Activated T-cell treated with anti-CD3 and anti-CD28 coated beads, Interleukin-2, amount 50 U/mL, for 24 hours (primary cell): ENCODE measurements around the gene PLPP3.

Source experiments
- DNase-seq: peaks from one replicate; pipeline ENCODE4 v3.0.0-alpha.2; 2020
- H3K27ac Mint-ChIP-seq: 2 replicates; pipeline ENCODE4 v1.8.0; 2020; ENCODE audit warnings: mild to moderate bottlenecking, mixed read lengths
- H3K27me3 Mint-ChIP-seq: 2 replicates; pipeline ENCODE4 v1.8.0; 2020; ENCODE audit warnings: mixed read lengths
- H3K36me3 Mint-ChIP-seq: 2 replicates; pipeline ENCODE4 v1.8.0; 2020; ENCODE audit warnings: low read depth, mixed read lengths
- H3K4me1 Mint-ChIP-seq: 2 replicates; pipeline ENCODE4 v1.8.0; 2020; ENCODE audit warnings: low read depth, mixed read lengths
- H3K4me3 Mint-ChIP-seq: 2 replicates; pipeline ENCODE4 v1.8.0; 2020; ENCODE audit warnings: mild to moderate bottlenecking, moderate library complexity, mixed read lengths
- H3K9me3 Mint-ChIP-seq: 2 replicates; pipeline ENCODE4 v1.8.0; 2020; ENCODE audit warnings: mixed read lengths

Gene PLPP3

GRCh38 chr1:56545711-56546110 is 33.7 kb downstream of the PLPP3 start:
- no peaks in the 10 kb centered on the region for H3K4me1 Mint-ChIP-seq
- no peaks in the 10 kb centered on the region for H3K27me3 Mint-ChIP-seq
- H3K36me3 Mint-ChIP-seq, result no peaks in the 10 kb centered on the region
- H3K9me3 Mint-ChIP-seq, result no peaks in the 10 kb centered on the region
- no peak overlapping the region for H3K4me3 Mint-ChIP-seq
- H3K27ac Mint-ChIP-seq, result no peak overlapping the region
- no peak for DNase-seq

- H3K36me3 Mint-ChIP-seq, result no peaks in the 10 kb centered on the region
- no peak for DNase-seq
- H3K27me3 Mint-ChIP-seq, result no peaks in the 10 kb centered on the region
- H3K9me3 Mint-ChIP-seq, result no peaks in the 10 kb centered on the region
- no peak overlapping the region for H3K27ac Mint-ChIP-seq
- no peaks in the 10 kb centered on the region for H3K4me1 Mint-ChIP-seq
- no peak overlapping the region for H3K4me3 Mint-ChIP-seq
Measured at GRCh38 chr1:56543783-56544612, 35.4 kb downstream of the PLPP3 start.

- Mint-ChIP-seq H3K4me3 (no peak overlapping the region), H3K9me3 (no peaks in the 10 kb centered on the region), H3K4me1 (no peaks in the 10 kb centered on the region), H3K27ac (no peak overlapping the region), H3K27me3 (no peaks in the 10 kb centered on the region), H3K36me3 (no peaks in the 10 kb centered on the region)
- no peak for DNase-seq
Measured at GRCh38 chr1:56542651-56543050, 36.7 kb downstream of the PLPP3 start.

- H3K4me1 Mint-ChIP-seq, result no peaks in the 10 kb centered on the region
- no peak overlapping the region for H3K27ac Mint-ChIP-seq
- H3K27me3 Mint-ChIP-seq, result no peaks in the 10 kb centered on the region
- no peaks in the 10 kb centered on the region for H3K36me3 Mint-ChIP-seq
- H3K9me3 Mint-ChIP-seq, result no peaks in the 10 kb centered on the region
- no peak for DNase-seq
- H3K4me3 Mint-ChIP-seq, result no peak overlapping the region
Measured at GRCh38 chr1:56541408-56541807, 38.0 kb downstream of the PLPP3 start.

- H3K27me3 Mint-ChIP-seq, result peaks cover under 1% of the 10 kb centered on the region
- H3K36me3 Mint-ChIP-seq, result no peaks in the 10 kb centered on the region
- no peaks in the 10 kb centered on the region for H3K9me3 Mint-ChIP-seq
- no peak overlapping the region for H3K27ac Mint-ChIP-seq
- no peak for DNase-seq
- H3K4me1 Mint-ChIP-seq, result no peaks in the 10 kb centered on the region
- no peak overlapping the region for H3K4me3 Mint-ChIP-seq
Measured at GRCh38 chr1:56540467-56540866, 38.9 kb downstream of the PLPP3 start.

GRCh38 chr1:56539520-56539931 is 39.8 kb downstream of the PLPP3 start:
- H3K36me3 Mint-ChIP-seq, result no peaks in the 10 kb centered on the region
- no peak for DNase-seq
- no peak overlapping the region for H3K4me3 Mint-ChIP-seq
- no peak overlapping the region for H3K27ac Mint-ChIP-seq
- no peaks in the 10 kb centered on the region for H3K4me1 Mint-ChIP-seq
- peaks cover 5% of the 10 kb centered on the region for H3K27me3 Mint-ChIP-seq
- H3K9me3 Mint-ChIP-seq, result no peaks in the 10 kb centered on the region

GRCh38 chr1:56538532-56538931 is 40.8 kb downstream of the PLPP3 start:
- peaks cover 9% of the 10 kb centered on the region for H3K27me3 Mint-ChIP-seq
- H3K4me3 Mint-ChIP-seq, result no peak overlapping the region
- H3K36me3 Mint-ChIP-seq, result no peaks in the 10 kb centered on the region
- H3K4me1 Mint-ChIP-seq, result no peaks in the 10 kb centered on the region
- no peaks in the 10 kb centered on the region for H3K9me3 Mint-ChIP-seq
- no peak for DNase-seq
- H3K27ac Mint-ChIP-seq, result no peak overlapping the region

- Mint-ChIP-seq H3K4me1 (no peaks in the 10 kb centered on the region), H3K27ac (no peak overlapping the region), H3K4me3 (no peak overlapping the region), H3K36me3 (no peaks in the 10 kb centered on the region), H3K27me3 (peaks cover 13% of the 10 kb centered on the region), H3K9me3 (no peaks in the 10 kb centered on the region)
- DNase-seq, result no peak
Measured at GRCh38 chr1:56537660-56538059, 41.7 kb downstream of the PLPP3 start.

- H3K36me3 Mint-ChIP-seq, result no peaks in the 10 kb centered on the region
- no peak overlapping the region for H3K4me3 Mint-ChIP-seq
- DNase-seq, result no peak
- H3K27ac Mint-ChIP-seq, result no peak overlapping the region
- no peaks in the 10 kb centered on the region for H3K4me1 Mint-ChIP-seq
- H3K27me3 Mint-ChIP-seq, result peaks cover 13% of the 10 kb centered on the region
- no peaks in the 10 kb centered on the region for H3K9me3 Mint-ChIP-seq
Measured at GRCh38 chr1:56535939-56536338, 43.4 kb downstream of the PLPP3 start.

GRCh38 chr1:56535362-56535761 is 44.0 kb downstream of the PLPP3 start:
- no peak for DNase-seq
- Mint-ChIP-seq H3K9me3 (no peaks in the 10 kb centered on the region), H3K36me3 (no peaks in the 10 kb centered on the region), H3K4me1 (no peaks in the 10 kb centered on the region), H3K4me3 (no peak overlapping the region), H3K27me3 (peaks cover 13% of the 10 kb centered on the region), H3K27ac (no peak overlapping the region)

GRCh38 chr1:56534130-56534651 is 45.2 kb downstream of the PLPP3 start:
- Mint-ChIP-seq H3K27me3 (peaks cover 13% of the 10 kb centered on the region), H3K27ac (no peak overlapping the region), H3K36me3 (no peaks in the 10 kb centered on the region), H3K4me1 (no peaks in the 10 kb centered on the region), H3K9me3 (no peaks in the 10 kb centered on the region), H3K4me3 (no peak overlapping the region)
- DNase-seq, result no peak

- Mint-ChIP-seq H3K27me3 (peaks cover 13% of the 10 kb centered on the region), H3K4me3 (no peak overlapping the region), H3K36me3 (no peaks in the 10 kb centered on the region), H3K4me1 (no peaks in the 10 kb centered on the region), H3K27ac (no peak overlapping the region), H3K9me3 (no peaks in the 10 kb centered on the region)
- no peak for DNase-seq
Measured at GRCh38 chr1:56533621-56534020, 45.7 kb downstream of the PLPP3 start.

- peaks cover 13% of the 10 kb centered on the region for H3K27me3 Mint-ChIP-seq
- no peak for DNase-seq
- no peak overlapping the region for H3K4me3 Mint-ChIP-seq
- H3K36me3 Mint-ChIP-seq, result no peaks in the 10 kb centered on the region
- no peaks in the 10 kb centered on the region for H3K4me1 Mint-ChIP-seq
- H3K9me3 Mint-ChIP-seq, result no peaks in the 10 kb centered on the region
- H3K27ac Mint-ChIP-seq, result no peak overlapping the region
Measured at GRCh38 chr1:56533197-56533596, 46.2 kb downstream of the PLPP3 start.

GRCh38 chr1:56532350-56532683 is 47.0 kb downstream of the PLPP3 start:
- H3K4me3 Mint-ChIP-seq, result no peak overlapping the region
- no peak for DNase-seq
- no peaks in the 10 kb centered on the region for H3K4me1 Mint-ChIP-seq
- no peaks in the 10 kb centered on the region for H3K36me3 Mint-ChIP-seq
- H3K27me3 Mint-ChIP-seq, result peaks cover 13% of the 10 kb centered on the region
- H3K9me3 Mint-ChIP-seq, result no peaks in the 10 kb centered on the region
- no peak overlapping the region for H3K27ac Mint-ChIP-seq

- Mint-ChIP-seq H3K4me1 (peaks cover 1% of the 10 kb centered on the region), H3K27me3 (peaks cover 13% of the 10 kb centered on the region), H3K36me3 (no peaks in the 10 kb centered on the region), H3K9me3 (no peaks in the 10 kb centered on the region), H3K4me3 (no peak overlapping the region), H3K27ac (no peak overlapping the region)
- DNase-seq, result no peak
Measured at GRCh38 chr1:56531624-56532349, 47.6 kb downstream of the PLPP3 start.
